Measurements from ENCODE around the gene BCO2.
"Not testable (repeated sequence)": the region's sequence is repeated elsewhere in the genome, so short reads cannot be mapped to it uniquely, and the experiment has no call there.

Gene BCO2

GRCh38 chr11:112159098-112160065, 15.9 kb upstream of the BCO2 start:
- Histone ChIP-seq H3K27me3 (no peaks in the 10 kb centered on the region), H3K36me3 (no peaks in the 10 kb centered on the region), H3K4me1 (ENCODE audit: control insufficient read depth in 1 of 2, insufficient read depth in 1 of 2, low read depth in 1 of 2, low read length in 1 of 2) (peaks cover 57 to 58% of the 10 kb centered on the region in 2 experiments), H3K9me3 (no peaks in the 10 kb centered on the region), H3K4me3 (ENCODE audit: low read depth in 1 of 2, low read length in 1 of 2) (peak overlapping the region; percentile 53 to 55), H3K27ac (peak overlapping the region; percentile 94)
- TF ChIP-seq CTCF (IDR thresholded peaks at IDR 0.05) = no peak

DNA sequence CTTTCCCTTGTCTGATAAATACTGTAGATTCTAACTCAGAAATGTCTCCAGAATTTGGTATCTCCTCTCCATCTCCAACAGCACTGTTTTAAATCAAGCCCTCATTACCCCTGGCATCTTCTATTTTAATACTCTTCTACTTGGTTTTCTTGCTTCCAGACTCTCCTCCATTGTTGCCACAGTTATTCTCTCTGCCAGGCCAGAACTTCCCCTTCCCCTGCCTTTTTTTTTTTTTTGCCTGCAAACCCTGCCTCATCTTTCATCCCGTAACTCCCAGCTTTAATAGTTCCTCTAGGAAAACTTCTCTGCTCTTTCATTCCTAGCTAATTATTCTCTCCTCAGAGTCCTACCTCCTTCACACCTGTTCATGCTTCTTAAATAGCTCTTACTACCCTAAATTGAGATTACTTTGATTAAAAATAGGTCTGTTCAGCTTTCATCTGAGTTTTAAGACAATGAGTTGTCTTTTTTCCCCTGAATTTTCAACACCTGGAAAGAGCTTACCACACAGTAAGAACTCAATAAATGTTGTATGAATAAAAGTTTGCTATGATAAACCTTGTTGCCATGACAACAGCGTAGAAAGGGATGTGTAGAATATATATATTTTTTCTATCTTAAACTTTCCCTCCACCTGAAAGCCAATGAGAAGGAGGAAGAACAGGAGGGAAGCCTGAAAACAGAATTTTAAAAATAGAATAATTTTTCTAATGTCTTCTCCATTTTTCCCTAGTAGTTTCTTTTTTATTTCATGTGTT, 15.0 kb upstream of the BCO2 start:
- TF ChIP-seq CTCF (IDR thresholded peaks at IDR 0.05) = no peak
- peak overlapping the region; percentile 94 for H3K27ac ChIP-seq
- peaks cover 64 to 65% of the 10 kb centered on the region in 2 experiments for H3K4me1 ChIP-seq (ENCODE audit: control insufficient read depth in 1 of 2, insufficient read depth in 1 of 2, low read depth in 1 of 2, low read length in 1 of 2)
- H3K36me3 ChIP-seq = no peaks in the 10 kb centered on the region
- no peaks in the 10 kb centered on the region for H3K27me3 ChIP-seq
- peak overlapping the region; percentile 53 to 55 for H3K4me3 ChIP-seq (ENCODE audit: low read depth in 1 of 2, low read length in 1 of 2)
- no peaks in the 10 kb centered on the region for H3K9me3 ChIP-seq

DNA sequence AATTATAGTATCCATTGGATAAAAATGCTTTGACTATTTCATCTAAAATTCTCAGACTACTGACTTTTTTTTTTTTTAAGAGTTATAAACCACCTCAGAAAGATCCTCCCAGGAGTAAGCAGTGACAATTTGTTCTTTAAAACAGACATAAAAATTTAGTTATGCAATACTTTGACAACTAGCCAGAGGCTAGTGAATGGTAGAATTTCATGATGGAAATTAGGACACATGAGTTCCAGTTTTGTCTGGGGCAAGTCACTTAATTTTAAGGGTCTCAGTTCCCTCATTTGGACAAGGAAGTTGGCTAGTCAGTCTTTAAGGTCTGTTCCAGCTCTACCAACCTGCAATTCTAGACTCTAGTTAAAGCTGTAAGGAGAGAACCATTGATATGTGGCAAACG, 14.3 kb upstream of the BCO2 start:
- Histone ChIP-seq H3K4me3 (ENCODE audit: low read depth in 1 of 2, low read length in 1 of 2) (peak overlapping the region in 1 of 2 experiments; percentile 53), H3K27me3 (no peaks in the 10 kb centered on the region), H3K4me1 (ENCODE audit: control insufficient read depth in 1 of 2, insufficient read depth in 1 of 2, low read depth in 1 of 2, low read length in 1 of 2) (peaks cover 64 to 65% of the 10 kb centered on the region in 2 experiments), H3K27ac (peak overlapping the region; percentile 94), H3K36me3 (no peaks in the 10 kb centered on the region), H3K9me3 (no peaks in the 10 kb centered on the region)
- TF ChIP-seq CTCF (IDR thresholded peaks at IDR 0.05) = no peak

- not testable (repeated sequence) for H3K9me3 ChIP-seq; H3K27me3 ChIP-seq; H3K36me3 ChIP-seq; H3K4me3 ChIP-seq (ENCODE audit: low read depth in 1 of 2, low read length in 1 of 2)
- Histone ChIP-seq H3K27ac (peak overlapping the region; percentile 94), H3K4me1 (ENCODE audit: control insufficient read depth in 1 of 2, insufficient read depth in 1 of 2, low read depth in 1 of 2, low read length in 1 of 2) (peaks cover 64 to 65% of the 10 kb centered on the region in 2 experiments)
Measured at GRCh38 chr11:112162200-112162599, 13.1 kb upstream of the BCO2 start.

GRCh38 chr11:112162761-112163546, 12.4 kb upstream of the BCO2 start:
- Histone ChIP-seq H3K9me3 (no peaks in the 10 kb centered on the region), H3K27me3 (no peaks in the 10 kb centered on the region), H3K4me3 (ENCODE audit: low read depth in 1 of 2, low read length in 1 of 2) (peak overlapping the region; percentile 62 to 64), H3K36me3 (no peaks in the 10 kb centered on the region), H3K27ac (peak overlapping the region; percentile 94), H3K4me1 (ENCODE audit: control insufficient read depth in 1 of 2, insufficient read depth in 1 of 2, low read depth in 1 of 2, low read length in 1 of 2) (peaks cover 64 to 65% of the 10 kb centered on the region in 2 experiments)
- no peak for TF ChIP-seq CTCF (IDR thresholded peaks at IDR 0.05)

Data from neutrophil (primary cell).